NCI-H524 treated with DMSO at 0.1 percent for 48 hours (cell line): ENCODE results near the gene BOC.
"Not testable (repeated sequence)": the region's sequence is repeated elsewhere in the genome, so short reads cannot be mapped to it uniquely, and the experiment has no call there.

ENCODE experiments used
- DNase-seq: peaks from one replicate; lab custom pipeline; 2025; lab: John Stamatoyannopoulos, UW

The BOC gene

DNA sequence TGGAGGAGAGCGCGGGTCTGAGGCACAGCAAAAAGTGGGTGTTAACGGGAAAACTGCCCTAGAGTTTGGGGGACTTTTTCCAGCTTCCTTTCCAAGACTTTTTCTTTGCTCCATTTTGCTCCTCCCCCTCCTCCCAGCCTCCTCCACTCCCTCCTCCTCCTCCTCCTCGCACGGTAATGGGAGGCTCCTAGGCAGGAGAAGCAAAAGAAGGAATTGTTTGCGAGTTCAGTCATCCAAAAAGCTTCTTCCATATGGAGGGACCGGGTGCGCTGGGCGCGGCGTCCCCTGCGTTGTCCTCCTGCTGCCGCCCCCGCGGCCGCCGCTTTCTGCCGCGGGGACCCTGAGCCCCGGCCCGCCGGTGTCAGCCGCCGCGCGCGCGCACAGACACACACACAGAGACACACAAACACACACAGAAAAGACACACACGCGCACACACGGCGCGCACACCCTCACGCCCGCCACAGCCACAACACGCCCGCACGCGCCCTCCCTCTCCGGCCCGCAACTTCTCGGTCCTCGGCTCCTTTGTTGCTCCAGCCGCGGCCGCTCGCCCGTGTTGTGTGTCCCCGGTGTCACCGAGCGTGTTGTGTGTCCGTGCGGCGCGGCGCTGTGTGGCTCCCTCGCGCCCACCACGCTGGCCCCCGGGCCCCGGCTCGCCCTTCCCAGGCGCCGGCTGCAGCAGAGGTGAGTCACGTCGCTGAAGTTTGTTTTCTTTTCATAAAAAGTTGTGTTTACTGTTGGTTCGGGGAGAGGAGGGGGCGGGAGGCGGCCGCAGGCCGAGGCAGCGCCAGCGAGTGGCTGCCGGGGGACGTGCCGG lies at the start of gene BOC:
Gene BOC (plus strand): TSS at position 228 of the 820 bp plus-strand sequence. CDS start 38,246 bp downstream, outside the sequence.
- no peak for DNase-seq

- DNase-seq, result no peak
These were observed 49.7 kb upstream of the BOC start for GRCh38 chr3:113161661-113162060.

GRCh38 chr3:113163152-113163551 lies 48.2 kb upstream of the BOC start:
- no peak for DNase-seq

DNA sequence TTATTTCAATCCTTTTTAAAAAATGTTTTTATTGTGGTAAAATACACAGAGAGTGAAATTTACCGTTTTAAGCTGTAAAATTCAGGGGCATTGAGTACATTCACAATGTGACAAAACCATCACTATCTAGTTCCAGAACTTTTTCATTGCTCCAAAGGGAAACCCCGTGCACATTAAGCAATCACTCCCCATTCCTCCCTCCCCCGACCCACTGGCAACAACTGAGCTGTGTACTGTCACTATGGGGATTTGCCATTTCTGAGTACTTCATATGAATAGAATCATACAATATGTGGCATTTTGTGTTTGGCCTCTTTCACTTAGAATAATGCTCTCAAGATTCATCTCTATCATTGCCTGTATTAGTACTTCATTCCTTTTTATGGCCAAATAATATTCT lies 45.5 kb upstream of the BOC start:
- no peak for DNase-seq

GRCh38 chr3:113166357-113166718 lies 45.0 kb upstream of the BOC start:
- no peak for DNase-seq

DNA sequence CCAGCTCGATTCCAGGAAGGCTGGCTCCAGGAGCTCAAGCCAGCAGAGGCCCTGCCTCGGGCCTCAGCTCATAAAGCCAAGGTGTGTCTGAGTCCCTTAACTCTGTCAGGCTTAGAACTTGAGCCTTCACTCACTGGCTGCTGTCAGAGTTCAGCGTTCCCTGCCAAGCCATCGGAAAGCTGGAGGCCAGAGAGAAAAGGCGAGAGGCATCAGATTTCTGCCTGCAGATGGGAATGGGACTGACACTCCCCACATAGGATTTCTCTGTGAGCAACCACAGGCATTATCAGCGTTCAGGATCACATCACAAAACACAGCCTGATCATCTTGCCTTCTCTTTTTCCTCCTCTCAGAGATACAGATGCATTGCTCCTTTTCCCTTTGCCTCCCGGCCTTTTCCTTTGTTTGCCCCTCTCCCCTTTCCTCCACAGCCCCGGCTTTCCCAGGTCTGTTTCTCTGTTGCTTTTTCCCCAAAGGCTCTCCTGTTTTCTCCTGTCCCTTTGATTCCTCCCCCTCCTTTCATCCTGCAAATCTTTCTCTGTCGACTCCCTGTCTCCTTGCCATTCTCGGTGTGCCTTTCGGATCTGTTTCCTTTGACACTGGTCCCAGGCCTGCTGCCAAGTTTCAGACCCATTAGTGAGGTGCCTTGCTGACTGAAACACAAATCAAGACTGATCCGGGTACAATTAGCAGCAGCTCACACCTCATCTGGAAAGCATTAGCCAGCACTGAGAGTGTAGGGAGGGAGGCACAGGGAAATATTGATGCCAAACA lies 44.5 kb upstream of the BOC start:
- no peak for DNase-seq

GRCh38 chr3:113167825-113168801 lies 43.2 kb upstream of the BOC start:
- no peak for DNase-seq

DNA sequence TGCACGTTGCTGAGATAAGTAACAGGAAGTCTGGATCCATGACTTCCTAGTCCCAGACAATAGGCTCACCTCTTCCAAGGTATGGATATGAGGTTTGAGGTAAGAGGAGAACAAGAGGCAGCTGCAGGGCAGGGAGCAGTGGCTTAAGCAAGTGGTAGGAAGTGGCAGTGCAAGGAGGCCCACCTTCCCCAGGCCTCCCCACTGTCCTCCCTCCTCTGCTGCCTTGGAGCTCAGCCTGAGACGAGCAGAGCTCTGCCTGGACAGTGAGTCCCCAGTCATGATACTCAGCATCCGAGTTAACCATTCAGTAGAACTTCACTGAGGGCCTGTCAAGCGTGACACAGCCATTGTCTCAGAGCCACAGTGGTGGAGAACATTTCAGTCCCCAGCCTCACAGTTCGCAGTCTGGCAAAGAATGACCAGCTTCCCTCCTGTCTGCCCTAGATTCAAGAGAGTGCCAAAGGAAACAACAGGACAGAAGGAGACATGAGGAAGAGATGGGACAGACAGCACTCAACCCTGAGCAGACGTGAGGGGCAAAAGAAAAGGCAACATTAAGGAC lies 41.4 kb upstream of the BOC start:
- no peak for DNase-seq

DNA sequence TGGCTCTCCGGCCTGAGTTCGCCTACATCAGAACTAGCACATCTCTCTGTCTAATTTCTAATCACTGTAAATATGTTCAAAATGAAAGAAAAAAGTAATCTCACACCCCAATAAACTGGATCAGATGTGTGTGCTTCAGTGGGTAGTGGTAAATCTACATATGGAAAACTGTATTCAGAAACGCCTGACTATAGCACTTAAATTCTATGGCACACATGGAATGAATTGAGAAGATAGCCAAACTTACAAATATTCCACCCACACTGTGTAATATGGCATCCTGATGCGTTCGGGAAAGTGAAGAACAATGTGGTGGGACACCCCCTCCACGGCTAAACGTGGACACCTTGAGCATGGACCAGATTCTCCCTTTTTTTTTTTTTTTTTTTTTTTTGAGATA lies 40.6 kb upstream of the BOC start:
- no peak for DNase-seq

DNA sequence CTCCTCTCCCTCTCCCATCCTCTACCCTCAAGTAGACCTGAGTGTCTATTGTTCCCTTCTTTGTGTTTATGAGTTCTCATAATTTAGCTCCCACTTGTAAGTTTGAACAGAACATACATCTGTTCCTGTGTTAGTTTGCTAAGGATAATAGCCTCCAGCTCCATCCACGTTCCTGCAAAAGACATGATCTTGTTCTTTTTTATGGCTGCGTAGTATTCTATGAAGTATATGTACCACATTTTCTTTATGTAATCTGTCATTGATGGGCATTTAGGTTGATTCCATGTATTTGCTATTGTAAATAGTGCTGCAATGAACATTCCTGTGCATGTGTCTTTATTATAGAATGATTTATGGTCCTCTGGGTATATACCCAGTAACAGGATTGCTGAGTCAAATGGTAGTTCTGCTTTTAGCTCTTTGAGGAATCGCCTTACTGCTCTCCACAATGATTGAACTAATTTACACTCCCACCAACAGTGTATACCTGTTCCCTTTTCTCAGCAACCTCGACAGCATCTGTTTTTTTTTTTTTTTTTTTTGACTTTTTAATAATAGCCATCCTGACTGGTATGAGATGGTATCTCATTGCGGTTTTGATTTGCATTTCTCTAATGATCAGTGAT lies 39.6 kb upstream of the BOC start:
- not testable (repeated sequence) for DNase-seq

DNA sequence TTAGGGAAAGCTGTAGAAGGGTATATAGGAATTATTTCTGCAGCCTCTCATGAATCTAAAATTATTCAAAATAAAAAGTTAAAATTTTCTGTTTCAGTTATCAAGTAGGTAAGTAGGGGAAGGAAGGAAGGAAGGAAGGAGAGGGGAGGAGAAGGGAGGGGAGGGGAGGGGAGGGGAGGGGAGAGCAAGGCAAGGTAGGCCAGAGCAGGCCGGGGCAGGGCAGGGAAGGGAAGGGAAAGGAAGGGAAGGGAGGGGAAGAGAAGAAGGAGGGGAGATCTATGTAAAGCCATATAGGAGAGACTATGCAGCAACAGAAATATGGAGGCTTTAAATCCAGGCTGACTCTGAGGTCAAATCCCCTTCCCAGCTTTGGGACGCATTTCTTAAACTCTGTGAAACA lies 38.3 kb upstream of the BOC start:
- DNase-seq, result no peak

DNA sequence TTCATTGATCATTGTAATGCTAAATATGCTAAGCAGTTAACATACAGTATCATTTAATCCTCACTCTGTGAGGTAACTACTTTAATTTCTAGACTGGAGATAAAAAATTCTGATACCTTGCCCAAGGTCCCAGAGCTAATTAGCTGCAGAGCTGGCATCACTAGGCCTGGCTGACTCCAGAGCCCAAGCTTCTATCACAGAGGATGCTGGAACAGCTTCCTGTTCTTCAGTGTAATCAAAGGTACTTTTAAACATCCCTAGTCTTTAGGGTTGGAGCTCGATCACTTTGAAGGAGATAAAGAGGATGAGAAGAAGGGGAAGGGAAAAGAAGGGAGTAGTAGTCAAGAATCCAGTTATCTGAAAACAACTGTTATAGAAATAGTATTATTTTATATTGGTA lies 37.1 kb upstream of the BOC start:
- no peak for DNase-seq

- no peak for DNase-seq
These were observed 36.4 kb upstream of the BOC start for GRCh38 chr3:113174801-113175485.

DNA sequence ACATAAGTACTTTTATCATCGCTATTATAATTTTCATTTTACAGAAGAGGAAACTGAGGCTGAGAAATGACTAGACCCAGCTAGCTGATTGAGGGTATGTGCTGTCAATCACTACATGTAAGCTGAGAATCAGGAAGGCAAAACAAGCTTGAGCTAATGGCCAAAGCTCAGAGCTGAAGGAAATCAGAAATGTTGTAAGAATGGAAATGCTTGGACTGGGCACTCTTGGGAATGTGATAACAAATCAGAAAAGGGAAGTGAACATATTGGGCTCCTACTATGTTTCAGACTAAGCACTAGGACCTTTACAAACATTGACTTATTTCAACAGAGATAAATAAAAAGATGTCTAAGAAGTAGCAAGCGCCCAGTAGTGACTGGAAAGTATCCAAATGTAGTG lies 33.8 kb upstream of the BOC start:
- DNase-seq, result no peak

- DNase-seq, result no peak
These were observed 32.0 kb upstream of the BOC start for GRCh38 chr3:113179235-113179824.

- DNase-seq, result no peak
These were observed 27.4 kb upstream of the BOC start for GRCh38 chr3:113183748-113184661.

DNA sequence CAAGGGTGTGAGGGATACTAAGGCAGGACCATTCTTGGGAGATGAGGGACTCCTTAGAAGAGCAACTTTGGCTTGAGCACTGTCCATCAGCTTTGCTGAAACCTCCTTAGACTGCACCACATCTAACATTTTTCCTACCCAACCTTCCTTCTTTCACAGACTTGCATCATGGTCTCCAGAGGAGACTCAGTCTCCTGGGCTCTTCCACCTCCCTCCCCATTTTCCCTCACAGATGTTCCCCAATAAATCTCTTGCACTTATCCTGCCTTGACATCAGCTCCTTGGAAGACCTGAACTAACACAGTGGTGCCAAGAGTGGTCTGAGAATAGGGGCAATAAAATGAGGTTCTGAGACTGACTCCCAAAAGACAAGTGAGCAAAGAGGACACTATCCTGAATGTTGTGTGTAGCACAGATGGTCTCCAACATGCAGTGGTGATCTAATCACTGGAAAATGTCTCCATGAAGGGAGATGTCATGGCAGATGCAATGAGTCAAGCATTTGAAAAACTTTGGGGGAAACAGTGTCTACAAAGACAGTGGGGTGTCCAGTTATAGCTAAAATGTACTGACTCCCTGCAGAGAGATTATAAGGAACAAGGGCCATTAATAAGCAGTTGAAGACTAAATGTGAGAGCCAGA lies 26.0 kb upstream of the BOC start:
- DNase-seq, result no peak

DNA sequence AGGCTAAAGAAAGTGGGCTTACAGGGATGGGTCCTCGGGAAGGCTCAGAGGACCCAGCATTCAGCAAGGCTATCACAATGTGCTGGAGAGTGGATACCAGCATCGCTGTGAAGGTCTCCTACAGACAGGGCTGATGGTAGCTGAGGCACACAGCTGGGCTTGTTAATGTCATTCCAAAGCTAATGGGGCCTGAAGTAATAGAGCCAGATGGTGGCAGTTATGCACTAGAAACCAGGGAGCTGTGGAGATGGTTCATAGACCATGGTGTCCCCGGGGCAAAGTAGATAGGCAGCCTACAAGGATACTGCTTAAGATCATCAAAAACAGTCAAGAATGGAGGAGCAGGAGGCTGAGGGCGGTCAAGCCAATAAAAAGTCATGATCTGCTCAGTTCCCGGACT lies 24.8 kb upstream of the BOC start:
- DNase-seq, result no peak

DNA sequence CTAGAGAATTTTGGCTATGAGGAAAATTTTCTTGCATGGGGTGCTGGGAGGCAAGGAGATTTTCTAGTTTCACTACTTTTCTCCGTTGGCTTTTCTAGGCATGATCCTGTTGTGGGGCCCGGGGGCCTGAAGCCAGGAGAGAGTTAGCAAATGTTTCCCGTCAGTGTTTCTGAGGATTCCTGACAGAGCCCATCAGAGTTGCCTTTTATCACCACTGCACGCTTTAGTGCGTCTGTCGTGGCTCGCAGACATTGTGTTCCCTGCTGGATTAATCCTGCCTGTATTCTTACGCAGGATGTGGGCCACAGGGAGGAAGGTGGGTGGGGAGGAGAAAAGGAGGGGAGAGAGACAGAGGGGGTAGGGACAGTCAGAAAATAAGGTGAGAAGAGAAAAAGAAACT lies 18.1 kb upstream of the BOC start:
- DNase-seq, result no peak
